Anterior cingulate cortex (tissue), 58 donors: Measurements from ENCODE around the gene VAMP1.
"Not testable (repeated sequence)": the region's sequence is repeated elsewhere in the genome, so short reads cannot be mapped to it uniquely, and the experiment has no call there.

ENCODE experiments used
- DNase-seq, 58 donors: peaks; one replicate each; lab custom pipeline; 2025; lab: John Stamatoyannopoulos, UW

The VAMP1 gene

DNA sequence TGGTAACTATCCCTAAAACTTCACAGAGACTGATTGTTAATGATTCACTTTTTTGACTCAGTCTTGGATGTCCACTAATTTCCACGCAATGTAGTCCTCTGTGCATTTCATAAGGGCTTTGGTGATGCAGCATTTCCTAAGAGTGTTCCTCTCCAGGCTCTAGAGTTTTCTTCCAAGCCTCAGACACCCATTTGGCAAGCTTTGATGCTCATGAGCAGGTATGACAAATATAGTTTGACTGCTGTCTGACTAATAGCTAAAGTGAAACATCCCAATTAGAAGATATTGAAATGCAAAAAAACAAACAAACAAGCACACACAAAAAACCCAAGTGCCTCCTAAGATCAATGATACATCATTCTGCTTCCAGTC lies 1.5 kb upstream of the VAMP1 start:
- DNase-seq: no peak

DNA sequence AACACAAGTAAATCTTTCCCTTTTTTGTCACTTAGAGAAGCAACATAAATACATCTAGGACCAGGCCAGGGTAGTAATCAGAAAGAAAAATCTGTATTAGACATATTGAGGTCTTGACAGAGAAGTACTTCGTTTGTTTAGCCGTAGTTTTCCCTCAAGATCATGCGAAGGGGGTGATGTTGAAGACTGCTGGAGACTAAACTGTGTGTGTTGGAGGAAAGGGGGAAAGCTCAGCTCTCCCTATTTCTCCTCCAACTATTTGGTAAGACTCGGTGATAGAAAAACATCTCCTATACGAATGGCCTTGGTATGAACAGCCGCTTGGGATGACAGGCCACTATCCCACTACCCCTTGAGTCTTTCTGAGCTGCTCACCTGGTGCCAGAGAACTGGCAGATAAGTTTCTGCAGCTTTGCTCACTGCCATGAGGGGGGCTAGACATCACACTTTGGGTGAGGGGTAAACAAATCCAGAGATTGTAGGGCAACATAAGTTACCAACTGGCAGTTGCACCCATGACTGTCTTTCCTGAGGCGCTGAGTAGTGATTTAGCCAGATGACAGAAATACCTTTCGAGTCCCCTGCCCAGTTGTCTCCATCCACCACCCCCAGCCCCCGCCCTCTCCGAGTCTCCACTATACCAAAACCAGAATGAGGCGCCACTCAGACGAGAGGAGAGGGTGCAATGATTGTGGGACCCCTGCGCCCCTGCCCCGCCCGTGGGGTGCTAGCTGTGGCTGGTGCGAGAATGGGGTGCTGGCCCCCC lies 685 bp downstream of the VAMP1 start:
- DNase-seq: peak in 1 of 58 donors; percentile 35

DNA sequence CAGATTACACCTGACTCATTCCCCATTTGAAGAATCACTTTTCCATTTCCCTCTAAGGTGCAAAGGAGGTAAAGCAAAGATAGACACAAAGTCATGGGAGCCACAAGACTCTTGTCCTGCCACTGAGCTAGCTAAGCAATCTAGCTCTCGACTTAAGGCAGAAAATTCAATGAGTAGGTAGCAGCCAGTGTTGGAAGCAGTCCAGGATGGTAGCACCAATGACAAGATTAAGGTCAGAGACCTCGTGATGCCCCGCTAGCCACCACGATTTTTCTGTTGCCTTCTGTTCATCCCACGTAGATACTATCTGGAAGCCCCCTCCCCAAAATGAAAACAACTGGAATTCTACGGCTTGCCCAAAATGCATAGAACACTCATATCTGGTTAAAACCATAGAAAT lies 1.4 kb downstream of the VAMP1 start:
- no peak for DNase-seq

DNA sequence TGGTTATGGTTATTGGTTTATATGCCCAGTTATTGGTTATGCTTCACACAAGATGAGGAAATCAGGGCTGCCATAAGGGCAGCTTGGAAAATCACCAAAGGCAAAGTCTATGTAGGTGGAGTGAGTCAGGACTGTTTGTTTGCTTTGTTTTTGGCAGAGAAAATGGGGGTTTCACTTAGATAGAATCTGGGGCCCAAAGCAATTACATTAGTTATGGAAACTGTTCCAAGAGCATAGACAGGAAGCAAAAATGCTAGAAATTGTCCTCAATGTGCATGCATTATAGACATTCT lies 2.2 kb downstream of the VAMP1 start:
- DNase-seq: no peak

DNA sequence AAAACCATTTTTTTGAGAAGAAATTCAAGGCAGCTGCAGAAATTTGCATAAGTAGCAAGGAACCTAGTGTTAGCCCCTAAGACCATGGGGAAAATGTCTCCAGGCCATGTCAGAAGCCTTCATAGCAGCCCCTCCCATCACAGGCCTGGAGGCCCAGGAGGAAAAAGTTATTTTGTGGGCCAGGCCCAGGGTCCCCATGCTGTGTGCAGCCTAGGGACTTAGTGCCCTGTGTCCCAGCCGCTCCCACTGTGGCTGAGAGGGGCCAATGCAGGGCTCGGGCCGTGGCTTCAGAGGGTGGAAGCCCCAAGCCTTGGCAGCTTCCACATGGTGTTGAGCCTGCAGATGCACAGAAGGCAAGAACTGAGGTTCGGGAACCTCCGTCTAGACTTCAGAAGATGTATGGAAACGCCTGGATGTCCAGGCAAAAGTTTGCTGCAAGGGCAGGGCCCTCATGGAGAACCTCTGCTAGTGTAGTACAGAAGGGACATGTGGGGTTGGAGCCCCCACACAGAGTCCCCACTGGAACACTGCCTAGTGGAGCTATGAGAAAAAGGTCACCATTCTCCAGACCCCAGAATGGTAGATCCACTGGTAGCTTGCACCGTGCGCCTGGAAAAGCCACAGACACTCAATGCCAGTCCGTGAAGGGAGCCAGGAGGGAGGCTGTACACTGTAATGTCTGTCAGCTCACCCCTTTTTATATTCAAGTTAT lies 2.8 kb downstream of the VAMP1 start:
- DNase-seq: not testable (repeated sequence)

DNA sequence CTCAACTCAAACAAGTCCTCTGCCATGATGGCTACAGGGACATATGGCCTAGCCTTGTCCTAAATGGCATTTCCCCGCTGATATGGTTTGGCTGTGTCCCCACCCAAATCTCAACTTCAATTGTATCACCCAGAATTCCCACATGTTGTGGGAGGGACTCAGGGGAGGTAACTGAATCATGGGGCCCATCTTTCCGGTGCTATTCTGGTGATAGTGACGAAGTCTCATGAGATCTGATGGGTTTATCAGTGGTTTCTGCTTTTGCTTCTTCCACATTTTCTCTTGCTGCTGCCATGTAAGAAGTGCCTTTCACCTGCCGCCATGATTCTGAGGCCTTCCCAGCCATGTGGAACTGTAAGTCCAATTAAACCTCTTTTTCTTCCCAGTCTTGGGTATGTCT lies 3.7 kb downstream of the VAMP1 start:
- DNase-seq: not testable (repeated sequence)

DNA sequence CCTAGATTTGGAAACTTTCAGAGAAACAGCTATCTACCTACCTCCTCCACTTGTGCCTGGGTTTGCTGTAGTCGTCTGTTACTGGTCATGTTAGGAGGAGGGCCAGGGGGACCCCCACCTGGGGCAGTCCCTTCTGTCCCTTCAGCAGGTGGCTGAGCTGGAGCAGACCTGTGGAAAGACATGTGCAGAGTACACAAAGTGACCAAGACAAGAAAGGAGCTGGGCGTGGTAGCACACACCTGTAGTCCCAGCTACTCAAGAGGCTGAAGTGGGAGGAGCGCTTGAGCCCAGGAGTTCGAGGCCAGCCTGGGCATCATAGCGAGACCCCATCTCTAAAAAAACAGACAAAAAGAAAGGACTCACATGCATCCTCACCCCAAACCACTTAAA lies 4.3 kb downstream of the VAMP1 start:
- no peak for DNase-seq

DNA sequence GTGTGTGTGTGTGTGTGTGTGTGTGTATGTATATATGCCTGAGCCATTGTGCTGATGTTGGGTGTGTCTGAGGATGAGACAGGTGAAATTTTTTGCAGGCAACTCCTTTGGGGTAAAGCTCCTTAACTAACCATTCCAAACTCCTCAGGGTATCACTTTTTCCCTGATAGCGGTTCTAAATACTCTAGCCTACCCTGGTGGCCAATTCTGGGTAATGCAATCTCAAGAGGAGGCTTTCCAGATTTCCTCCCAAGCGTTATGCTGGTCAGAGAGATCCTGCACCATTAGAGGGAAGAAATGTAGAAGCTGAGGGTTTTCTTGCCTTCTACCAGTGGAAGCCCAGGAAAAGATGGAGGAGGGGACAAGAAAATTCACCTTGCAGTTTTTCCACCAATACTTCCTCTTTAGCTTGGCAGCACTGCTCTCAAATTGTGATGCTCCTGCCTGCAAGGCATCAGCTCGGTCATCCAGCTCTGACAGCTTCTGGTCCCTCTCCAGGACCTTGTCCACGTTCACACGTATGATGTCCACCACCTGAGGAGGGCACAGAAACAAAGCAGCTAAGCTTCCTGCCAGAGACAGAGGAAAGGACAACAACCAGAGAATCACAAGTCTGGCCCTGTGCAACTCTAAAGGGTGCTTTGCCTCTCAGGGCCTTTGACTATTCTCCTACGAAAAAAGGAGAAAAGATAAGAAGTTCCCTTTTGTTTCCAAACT lies 4.9 kb downstream of the VAMP1 start:
- peak in 34 of 58 donors; percentile 4 to 66 (median 19) for DNase-seq

DNA sequence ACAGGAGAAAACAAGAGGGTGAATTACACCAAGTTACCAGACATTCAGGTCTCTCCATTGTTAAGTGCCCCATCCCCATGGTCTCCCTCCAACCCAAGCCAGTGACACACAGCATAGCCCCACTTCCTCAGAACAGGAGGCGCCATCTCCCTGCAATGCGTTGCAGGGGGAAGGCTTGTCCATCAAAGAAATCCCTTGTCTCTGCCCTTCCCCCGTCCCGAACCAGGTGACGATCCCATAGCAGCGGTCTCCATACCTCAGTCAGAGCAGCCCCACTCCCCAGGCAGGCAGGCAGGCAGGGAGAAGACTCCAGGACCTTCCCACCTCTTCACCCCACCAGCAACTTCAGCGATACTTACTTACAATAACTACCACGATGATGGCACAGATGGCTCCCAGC lies 5.9 kb downstream of the VAMP1 start:
- no peak for DNase-seq

DNA sequence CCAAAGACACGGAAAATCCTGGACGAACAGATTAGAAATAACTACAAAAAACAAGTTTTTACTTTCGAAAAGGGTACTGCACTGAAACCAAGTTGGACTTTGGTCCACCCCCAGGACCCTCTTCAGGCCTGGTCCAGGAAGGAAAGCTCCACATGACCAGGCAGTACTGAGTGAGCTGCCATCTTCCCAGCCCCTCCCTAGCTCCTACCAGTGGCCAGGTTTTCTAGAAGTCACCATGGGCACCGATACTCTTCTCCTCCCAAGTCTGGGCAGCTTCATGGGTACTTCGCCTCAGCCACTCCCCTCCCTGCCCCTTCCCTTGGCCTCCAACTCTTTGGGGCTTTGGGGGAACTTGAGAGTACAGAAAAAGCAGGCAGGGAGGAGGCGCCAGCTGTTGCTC lies 6.6 kb downstream of the VAMP1 start:
- no peak for DNase-seq

DNA sequence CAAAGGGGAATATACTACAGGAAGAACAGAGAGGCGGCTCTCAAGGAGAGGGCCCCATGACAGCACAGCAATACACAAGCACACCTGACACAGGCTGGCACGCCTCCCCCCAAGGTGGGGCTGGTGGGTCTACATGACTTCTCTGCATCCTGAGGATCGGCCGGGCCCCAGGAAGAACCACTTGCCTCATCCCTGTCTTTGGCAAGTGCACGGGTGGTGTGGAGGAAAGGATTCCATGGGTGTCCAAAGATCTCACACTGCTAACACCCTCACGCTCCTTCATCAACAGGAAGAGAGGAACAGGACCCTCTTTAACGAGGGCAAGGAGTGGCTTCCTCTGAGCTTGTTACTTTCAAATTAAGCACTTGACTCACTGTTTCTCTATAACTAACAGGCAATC lies 7.3 kb downstream of the VAMP1 start:
- DNase-seq: no peak

DNA sequence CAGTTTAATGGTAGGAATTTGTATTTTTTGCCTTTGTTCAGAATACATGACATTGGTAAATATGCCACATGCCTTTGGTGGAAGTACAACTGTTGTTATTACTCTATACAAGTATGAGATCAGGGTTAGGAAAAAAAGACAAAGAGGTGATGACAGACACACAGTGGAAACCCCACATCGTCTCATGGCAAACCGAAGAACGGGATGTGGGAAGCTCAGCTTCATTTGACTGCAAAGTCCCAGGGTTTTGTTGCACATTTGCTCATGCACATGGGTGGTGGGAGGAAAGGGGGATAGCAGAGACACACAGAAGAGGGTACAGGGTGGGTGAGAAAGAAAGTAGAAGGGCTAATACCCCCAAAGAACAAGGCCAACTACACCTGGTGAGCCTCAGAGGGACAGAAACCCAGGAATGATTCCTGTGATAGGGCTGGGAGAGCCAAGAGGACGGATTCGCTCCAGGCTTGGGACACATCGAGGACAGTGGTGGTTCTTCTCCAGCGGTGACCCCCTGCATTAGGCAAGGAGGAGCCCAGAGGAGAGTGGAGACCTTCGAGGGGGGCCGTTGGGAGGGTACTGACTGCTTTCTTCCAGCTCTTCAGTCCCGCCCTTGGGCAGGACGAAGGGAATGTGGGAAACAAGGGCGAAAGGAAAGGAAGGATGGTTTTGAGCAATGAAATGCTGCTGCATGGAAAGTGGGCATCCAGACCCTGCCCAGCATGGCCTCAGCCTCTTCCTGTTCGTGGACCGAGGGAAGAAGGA lies 8.1 kb downstream of the VAMP1 start:
- DNase-seq: no peak

DNA sequence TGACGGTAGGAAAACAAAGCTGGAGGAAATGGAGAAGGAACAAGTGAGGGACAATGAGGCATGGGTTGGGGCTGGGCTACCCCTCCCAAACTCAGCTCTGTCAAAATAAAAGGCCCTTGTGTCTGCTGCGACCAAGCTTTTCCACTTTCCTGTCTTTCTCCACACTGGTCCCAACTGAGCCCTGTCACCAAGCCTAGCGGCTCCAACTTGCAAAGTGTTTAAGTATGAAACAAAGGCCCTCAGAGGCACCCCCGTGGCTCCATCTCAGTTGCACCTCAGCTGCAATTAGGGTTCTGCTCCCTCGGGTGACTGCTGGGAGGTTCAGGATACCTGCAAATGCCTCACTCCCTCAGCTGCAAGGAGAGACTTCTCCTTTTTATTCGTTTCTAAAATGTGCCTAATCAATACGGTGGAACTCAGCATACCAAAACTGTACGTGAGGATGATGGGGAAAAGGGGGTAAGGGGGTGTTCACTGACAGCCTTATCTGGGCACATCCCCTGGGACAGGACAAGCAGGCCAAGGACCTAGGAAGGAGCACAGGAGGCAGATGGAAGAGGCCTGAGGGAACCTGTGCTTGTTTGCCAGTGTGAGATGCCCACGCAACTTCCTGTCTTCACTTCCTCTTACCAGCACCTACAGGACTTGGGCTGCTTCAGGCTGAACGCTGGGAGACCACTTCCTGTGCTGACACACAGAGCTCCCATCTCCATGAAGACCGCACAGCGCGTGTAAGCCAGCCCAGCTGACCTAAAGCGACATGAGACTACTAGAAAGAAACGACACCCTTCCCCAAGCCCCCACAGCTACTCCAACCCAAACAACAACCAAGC lies 8.9 kb downstream of the VAMP1 start:
- DNase-seq: peak in 39 of 58 donors; percentile 1 to 63 (median 32)

DNA sequence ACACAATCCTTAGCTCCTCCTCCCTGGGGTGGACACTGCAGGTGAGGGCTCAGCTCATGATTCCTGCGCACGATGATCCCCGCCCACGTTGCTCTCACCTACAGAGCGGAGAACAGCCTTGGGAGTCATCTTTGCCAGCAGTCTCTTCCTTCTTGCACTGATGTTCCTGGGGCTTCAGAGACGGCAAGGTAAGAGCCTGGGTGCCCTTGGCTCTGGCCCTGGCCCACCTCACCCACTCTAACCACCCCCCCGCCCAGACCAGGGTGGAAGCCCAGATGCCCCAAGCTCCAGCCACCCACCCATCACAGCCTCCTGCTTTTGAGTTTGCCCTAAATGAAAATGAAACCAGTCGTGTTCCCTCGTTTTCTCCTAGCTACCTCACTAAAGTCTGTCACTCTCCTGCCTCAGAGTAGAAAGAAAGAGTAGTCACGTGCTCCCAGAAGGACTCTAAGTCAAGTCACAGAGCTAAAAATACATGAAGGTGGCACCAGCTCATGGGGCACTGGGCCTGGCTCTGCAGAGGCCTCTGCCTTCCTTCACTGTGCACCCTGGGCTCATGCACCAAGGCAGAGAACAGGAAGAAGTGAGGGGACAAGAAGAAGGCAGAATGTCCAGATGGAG lies 9.6 kb downstream of the VAMP1 start:
- DNase-seq: no peak

DNA sequence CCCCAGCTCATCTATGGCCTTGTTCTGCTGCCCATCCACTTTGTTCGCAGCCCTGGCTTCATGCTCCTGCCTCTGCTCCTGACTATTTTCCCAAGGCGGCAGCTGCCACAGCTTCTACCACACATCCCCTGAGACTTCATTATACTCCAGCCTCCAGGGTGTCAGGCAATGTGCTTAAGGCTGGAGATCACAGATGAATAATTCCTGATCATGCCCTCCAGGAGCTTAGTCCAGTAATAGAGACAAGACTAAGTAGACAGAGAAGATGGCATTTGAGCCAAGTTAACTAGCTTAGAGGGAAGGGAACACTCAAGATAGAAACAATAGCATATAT lies 11.5 kb downstream of the VAMP1 start:
- no peak for DNase-seq

DNA sequence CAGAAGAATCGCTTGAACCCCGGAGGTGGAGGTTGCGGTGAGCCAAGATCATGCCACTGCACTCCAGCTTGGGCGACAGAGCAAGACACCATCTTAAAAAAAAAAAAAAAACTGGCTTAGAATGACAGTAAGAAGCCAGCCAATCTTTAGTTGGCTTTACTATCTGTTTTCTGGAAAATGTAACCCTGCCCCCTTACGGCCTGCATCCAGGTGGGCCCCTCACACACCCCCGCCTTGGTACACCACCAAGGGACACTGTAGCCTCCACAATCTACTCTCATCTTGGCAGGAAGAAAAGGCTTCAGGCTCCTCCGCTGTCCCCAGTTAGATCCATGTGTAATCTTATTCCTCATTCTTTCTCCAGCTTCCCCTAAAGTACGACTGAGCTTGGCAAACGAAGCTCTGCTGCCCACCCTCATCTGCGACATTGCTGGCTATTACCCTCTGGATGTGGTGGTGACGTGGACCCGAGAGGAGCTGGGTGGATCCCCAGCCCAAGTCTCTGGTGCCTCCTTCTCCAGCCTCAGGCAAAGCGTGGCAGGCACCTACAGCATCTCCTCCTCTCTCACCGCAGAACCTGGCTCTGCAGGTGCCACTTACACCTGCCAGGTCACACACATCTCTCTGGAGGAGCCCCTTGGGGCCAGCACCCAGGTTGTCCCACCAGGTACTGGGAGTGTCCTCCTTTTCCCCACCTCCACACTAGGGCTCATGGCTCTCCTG lies 12.0 kb downstream of the VAMP1 start:
- DNase-seq: no peak

DNA sequence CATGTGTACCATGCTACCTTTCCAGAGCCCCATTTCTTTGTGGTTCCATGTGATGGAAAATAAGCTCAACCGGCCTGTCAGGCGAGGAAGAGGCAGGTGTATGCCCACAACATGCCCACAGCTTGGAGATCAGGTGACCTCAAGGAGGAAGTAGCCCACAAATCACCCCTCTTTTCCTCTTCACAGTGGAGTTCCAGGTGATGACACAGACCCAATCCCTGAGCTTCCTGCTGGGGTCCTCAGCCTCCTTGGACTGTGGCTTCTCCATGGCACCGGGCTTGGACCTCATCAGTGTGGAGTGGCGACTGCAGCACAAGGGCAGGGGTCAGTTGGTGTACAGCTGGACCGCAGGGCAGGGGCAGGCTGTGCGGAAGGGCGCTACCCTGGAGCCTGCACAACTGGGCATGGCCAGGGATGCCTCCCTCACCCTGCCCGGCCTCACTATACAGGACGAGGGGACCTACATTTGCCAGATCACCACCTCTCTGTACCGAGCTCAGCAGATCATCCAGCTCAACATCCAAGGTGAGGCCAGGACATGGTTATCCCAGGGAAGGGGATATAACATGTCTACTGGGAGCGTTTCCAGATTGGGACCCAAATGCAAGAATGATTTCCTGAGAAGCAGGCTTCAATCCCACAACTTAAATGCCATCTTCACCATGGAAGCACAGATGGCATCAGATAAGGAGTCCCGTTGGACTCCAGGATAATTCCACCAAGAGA lies 13.1 kb downstream of the VAMP1 start:
- no peak for DNase-seq

DNA sequence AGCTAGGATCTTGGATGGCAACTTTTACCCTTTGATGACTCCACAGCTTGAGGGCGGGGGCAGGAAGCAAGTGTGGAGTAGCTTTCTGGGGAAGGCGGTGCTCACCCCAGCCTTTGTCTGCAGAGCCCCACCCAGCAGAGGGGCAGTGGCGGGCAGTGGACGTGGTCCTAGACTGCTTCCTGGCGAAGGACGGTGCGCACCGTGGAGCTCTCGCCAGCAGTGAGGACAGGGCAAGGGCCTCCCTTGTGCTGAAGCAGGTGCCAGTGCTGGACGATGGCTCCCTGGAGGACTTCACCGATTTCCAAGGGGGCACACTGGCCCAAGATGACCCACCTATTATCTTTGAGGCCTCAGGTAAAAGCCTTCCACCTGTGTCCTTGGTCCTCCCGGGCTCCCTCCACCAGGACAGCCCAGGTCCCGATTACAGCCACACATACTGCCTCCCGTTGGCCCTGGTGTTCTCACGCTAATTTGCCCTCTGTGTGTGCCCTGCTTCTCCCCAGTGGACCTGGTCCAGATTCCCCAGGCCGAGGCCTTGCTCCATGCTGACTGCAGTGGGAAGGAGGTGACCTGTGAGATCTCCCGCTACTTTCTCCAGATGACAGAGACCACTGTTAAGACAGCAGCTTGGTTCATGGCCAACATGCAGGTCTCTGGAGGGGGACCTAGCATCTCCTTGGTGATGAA lies 17.4 kb downstream of the VAMP1 start:
- DNase-seq: peak in 1 of 58 donors; percentile 7
